A549 (cell line): ENCODE data around the gene RPP25L. TPM values are rescaled to one million over a fixed set of nuclear protein-coding genes. Genes with fewer than 3 reads are reported as not detected.

Experiments used
- ATAC-seq, 2 experiments: fragments of 200-7000 bp in 1 of 2; fragments of >200 bp in 1 of 2; cut with Nextera tagmentation in 1 of 2; cut with Tn5 transposase in 1 of 2; 3 replicates each; pipeline versions ENCODE4 v1.8.0 to v1.9.1; 2018 to 2020; ENCODE audit warnings: mild to moderate bottlenecking in 1 of 2, moderate library complexity in 1 of 2
- CTCF ChIA-PET: fragments of 300-600 bp; sonication (Branson Sonifier 250); formaldehyde crosslinking; extraction: SDS; loops from one replicate; lab custom pipeline; 2021; ENCODE audit warnings: antibody characterized with exemption, inconsistent platforms; lab: Yijun Ruan, JAX
- POLR2A ChIA-PET: fragments of 350-600 bp; formaldehyde crosslinking; extraction: SDS; loops from one replicate; lab custom pipeline; 2021; ENCODE audit warnings: antibody characterized with exemption, inconsistent platforms; lab: Yijun Ruan, JAX
- DNase-seq, 2 experiments: peaks; one replicate each; pipeline versions ENCODE4 v3.0.0 to v3.0.0-alpha.2; 2011 to 2016; ENCODE audit warnings: low read depth in 1 of 2, low spot score in 1 of 2
- FAIRE-seq: peaks from 2 replicates; lab custom pipeline; 2011; peaks lifted over from hg19 to GRCh38; lab: Jason Lieb, UNC
- H3K27ac ChIP-seq, 2 experiments: fragments of >200 bp; sonication (Bioruptor Twin); formaldehyde crosslinking; 3 replicates each; pipeline ENCODE4 v1.5.1; 2016 to 2017
- H3K4me1 ChIP-seq: fragments of >200 bp; sonication (Bioruptor Twin); formaldehyde crosslinking; 3 replicates; pipeline ENCODE4 v1.6.1; 2016
- H3K4me2 ChIP-seq: fragments of >200 bp; sonication (Bioruptor Twin); formaldehyde crosslinking; 3 replicates; pipeline ENCODE4 v1.6.1; 2016
- H3K4me3 ChIP-seq: fragments of >200 bp; sonication (Bioruptor Twin); formaldehyde crosslinking; 3 replicates; pipeline ENCODE4 v1.5.1; 2016
- H3K9me3 ChIP-seq: fragments of >200 bp; sonication (Bioruptor Twin); formaldehyde crosslinking; 3 replicates; pipeline ENCODE4 v1.6.1; 2016
- CBX8 ChIP-seq: fragments of 200-600 bp; sonication (generic); IDR thresholded peaks from 2 replicates; pipeline ENCODE4 v1.6.1; 2016
- CEBPB ChIP-seq, 2 experiments: fragments of >200 bp in 1 of 2; sonication (Bioruptor Twin) in 1 of 2; formaldehyde crosslinking in 1 of 2; IDR thresholded peaks; 2 replicates each; pipeline ENCODE4 v1.6.1; 2012 to 2016
- CTCF ChIP-seq: fragments of >200 bp; sonication (Bioruptor Twin); formaldehyde crosslinking; IDR thresholded peaks from 3 replicates; pipeline ENCODE4 v1.5.1; 2016
- EHMT2 ChIP-seq: fragments of 200-600 bp; sonication (generic); IDR thresholded peaks from 2 replicates; pipeline ENCODE4 v1.6.1; 2016; ENCODE audit warnings: antibody characterized with exemption, low read depth, mild to moderate bottlenecking, moderate library complexity
- ESRRA ChIP-seq: fragments of 150-350 bp; IDR thresholded peaks from 2 replicates; pipeline ENCODE4 v1.6.1; 2014; ENCODE audit warnings: mild to moderate bottlenecking, low read length, borderline replicate concordance
- HOXA7 ChIP-seq: fragments of 250-450 bp; sonication (Bioruptor Pico); IDR thresholded peaks from 2 replicates; pipeline ENCODE4 v1.5.0; 2020; ENCODE audit warnings: mild to moderate bottlenecking, moderate library complexity
- KDM1A ChIP-seq: fragments of 200-600 bp; sonication (generic); IDR thresholded peaks from 2 replicates; pipeline ENCODE4 v1.6.1; 2016; ENCODE audit warnings: low read depth, mild to moderate bottlenecking
- NR3C1 ChIP-seq: fragments of >200 bp; sonication (Bioruptor Twin); formaldehyde crosslinking; IDR thresholded peaks from 3 replicates; pipeline ENCODE4 v1.6.1; 2017
- POLR2AphosphoS2 ChIP-seq: conservative IDR thresholded peaks from 2 replicates; pipeline ENCODE4 v1.6.1; 2012; ENCODE audit warnings: low read length, improper control_type of control experiment, inconsistent platforms
- RAD21 ChIP-seq, 2 experiments: fragments of >200 bp in 1 of 2; sonication (Bioruptor Twin) in 1 of 2; formaldehyde crosslinking in 1 of 2; IDR thresholded peaks in 1 of 2; conservative IDR thresholded peaks in 1 of 2; 2 replicates in 1 of 2; 3 replicates in 1 of 2; pipeline ENCODE4 v1.6.1; 2012 to 2018; ENCODE audit warnings: inconsistent platforms in 1 of 2
- SREBF2 ChIP-seq: fragments of 450-650 bp; IDR thresholded peaks from 2 replicates; pipeline ENCODE4 v1.6.1; 2014; ENCODE audit warnings: mild to moderate bottlenecking, moderate library complexity
- WGBS: methylation state at CpG from one replicate; pipeline ENCODE4 v1.1.6; 2017; ENCODE audit errors: missing lambda C conversion rate; 5-methylcytosine and 5-hydroxymethylcytosine counted together
- polyA plus RNA-seq, 4 experiments: library from polyadenylated mRNA; depleted of rRNA in 3 of 4; stranded (reverse); fragments of >200 nt; fragmentation: RNase III in 1 of 4; extraction: RNeasy Plus Mini Kit Qiagen cat#74134 plus additional on column Dnase treatment in 1 of 4; gene quantifications; 2 replicates in 3 of 4; 3 replicates in 1 of 4; pipeline ENCODE4 v1.2.3, GENCODE V29; 2011 to 2017
- small RNA-seq, 6 experiments: library from RNA; depleted of rRNA; stranded (forward); fragments of <200 nt; gene quantifications; one replicate each; pipeline ENCODE3, GENCODE V24; 2012
- TF ChIP-seq, protein P1 (sequence below): fragments of 250-450 bp; sonication (Bioruptor Pico); IDR thresholded peaks from 2 replicates; pipeline ENCODE4 v1.5.0; 2020; ENCODE audit warnings: low read depth, mild to moderate bottlenecking, moderate library complexity

RPP25L gene
- polyA plus RNA-seq, 2 of the 4 experiments (the other 2 are of a cell fraction), result 40.8 to 41.7 TPM

GRCh38 chr9:34562135-34562745, 49.7 kb downstream of the RPP25L start:
- peaks cover 11% of the 10 kb centered on the region for H3K4me1 ChIP-seq

DNA sequence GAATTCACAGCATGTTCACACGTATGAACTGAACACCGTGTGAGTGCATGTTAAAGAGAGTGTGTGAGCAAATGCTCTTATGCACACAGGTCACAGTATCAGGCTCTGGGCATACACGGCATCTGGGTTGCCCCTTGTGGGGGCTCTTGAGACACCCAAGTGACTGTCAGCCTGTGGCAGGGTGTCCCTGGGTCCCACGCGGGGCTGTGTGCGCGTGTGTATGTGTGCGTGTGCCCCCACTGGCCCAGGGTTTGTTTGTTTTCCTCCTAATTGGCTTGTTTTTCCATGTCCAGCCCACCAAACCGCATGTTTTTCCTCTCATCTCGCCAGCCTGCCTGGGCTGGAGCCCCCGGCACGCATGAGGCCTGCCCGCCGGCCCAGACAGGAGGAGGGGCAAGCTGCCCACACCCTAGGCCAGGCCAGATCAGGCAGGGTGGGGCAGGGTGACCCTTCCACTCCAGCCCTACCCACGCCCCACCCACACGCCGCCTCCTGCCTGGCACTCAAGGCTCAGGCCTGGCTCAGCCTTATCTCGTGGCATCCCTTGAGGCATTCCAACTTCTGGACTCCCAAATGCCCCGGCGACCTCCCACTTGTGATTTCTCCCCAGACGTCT, 51.2 kb downstream of the RPP25L start:
- H3K27ac ChIP-seq, result no peak overlapping the region
- H3K4me2 ChIP-seq, result no peak overlapping the region
- FAIRE-seq, result no peak

More at GRCh38 chr9:34562135-34562745, 49.7 kb downstream of the RPP25L start:
- CTCF ChIA-PET, result interaction anchor here (1.0 to 4.5 kb wide), 8 partner anchors 9 to 56 kb away, joined by 3 to 31 read pairs (median 8); no protein-coding TSS in a partner anchor
- DNase-seq (peak in 1 of 2 experiments; percentile 23), ATAC-seq (no peak; a peak in 1 of 6 replicates)
- POLR2A ChIA-PET, result no interaction called here
- H3K9me3 ChIP-seq, result no peaks in the 10 kb centered on the region
- WGBS, result 70% methylated on average over 7 of the region's 7 CpGs
- H3K27ac ChIP-seq, result no peak overlapping the region
- no peak overlapping the region for H3K4me2 ChIP-seq
- peak in 1 of 2 experiments; percentile 38; a peak in 2 of 5 replicates for TF ChIP-seq RAD21 (conservative IDR thresholded peaks at IDR 0.05 in 1 of 2, IDR thresholded peaks at IDR 0.05 in 1 of 2)
- peak; percentile 51 for TF ChIP-seq CTCF
- no peak for TF ChIP-seq POLR2AphosphoS2
- TF ChIP-seq, all 56 proteins: peak for 2
- H3K4me3 ChIP-seq, result no peak overlapping the region
- FAIRE-seq, result no peak

More for the DNA sequence above, 51.2 kb downstream of the RPP25L start:
- ChIA-PET POLR2A (no interaction called here), CTCF (interaction anchor here (0.7 to 6.6 kb wide), 5 partner anchors 10 to 157 kb away, joined by 3 to 57 read pairs (median 7); no protein-coding TSS in a partner anchor)
- DNase-seq (no peak), ATAC-seq (peak in 1 of 2 experiments; percentile 15; a peak in 2 of 6 replicates)
- H3K4me1 ChIP-seq, result peaks cover 11% of the 10 kb centered on the region
- no peaks in the 10 kb centered on the region for H3K9me3 ChIP-seq
- TF ChIP-seq EHMT2, result no peak
- TF ChIP-seq KDM1A, result no peak
- no peak for TF ChIP-seq HOXA7 (CRISPR knock-in tag)
- TF ChIP-seq CBX8, result no peak
- TF ChIP-seq, protein P1, sequence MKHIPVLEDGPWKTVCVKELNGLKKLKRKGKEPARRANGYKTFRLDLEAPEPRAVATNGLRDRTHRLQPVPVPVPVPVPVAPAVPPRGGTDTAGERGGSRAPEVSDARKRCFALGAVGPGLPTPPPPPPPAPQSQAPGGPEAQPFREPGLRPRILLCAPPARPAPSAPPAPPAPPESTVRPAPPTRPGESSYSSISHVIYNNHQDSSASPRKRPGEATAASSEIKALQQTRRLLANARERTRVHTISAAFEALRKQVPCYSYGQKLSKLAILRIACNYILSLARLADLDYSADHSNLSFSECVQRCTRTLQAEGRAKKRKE (CRISPR knock-in tag), result no peak
- TF ChIP-seq SREBF2, result no peak
- no peak for TF ChIP-seq NR3C1
- TF ChIP-seq CEBPB (IDR thresholded peaks at IDR 0.05), result no peak
- TF ChIP-seq ESRRA, result no peak
- WGBS, result 87% methylated on average over 21 of the region's 21 CpGs
- H3K4me3 ChIP-seq, result no peak overlapping the region

Small RNAs within 50 kb of the gene (small RNA-seq; reads per million reads assigned to genes)
- 0 reads per million in 6 experiments for gene CCL27

Other genes starting within 250 kb of the RPP25L start
- gene MYORG, start 235.2 kb downstream of the RPP25L start, polyA plus RNA-seq (2011; rRNA removed), result 2.2 and 3.7 TPM in 2 replicates
- 3.3 to 4.2 TPM (median 4.1 TPM) in 3 replicates for gene MYORG, start 235.2 kb downstream of the RPP25L start, polyA plus RNA-seq (2017; fragmentation: RNase III; extraction: RNeasy Plus Mini Kit Qiagen cat#74134 plus additional on column Dnase treatment)
- gene FAM219A, start 153.5 kb downstream of the RPP25L start, polyA plus RNA-seq (2011; rRNA removed), result 8.1 and 10.4 TPM in 2 replicates
- 13.5 to 15.7 TPM (median 15.3 TPM) in 3 replicates for gene FAM219A, start 153.5 kb downstream of the RPP25L start, polyA plus RNA-seq (2017; fragmentation: RNase III; extraction: RNeasy Plus Mini Kit Qiagen cat#74134 plus additional on column Dnase treatment)
- gene DNAI1, start 153.3 kb downstream of the RPP25L start, polyA plus RNA-seq (2011; rRNA removed), result 0.16 and 0.27 TPM in 2 replicates
- 0.34 to 0.50 TPM (median 0.40 TPM) in 3 replicates for gene DNAI1, start 153.3 kb downstream of the RPP25L start, polyA plus RNA-seq (2017; fragmentation: RNase III; extraction: RNeasy Plus Mini Kit Qiagen cat#74134 plus additional on column Dnase treatment)
- 0.28 and 0.32 TPM in 2 replicates for gene ENHO, start 89.1 kb downstream of the RPP25L start, polyA plus RNA-seq (2011; rRNA removed)
- gene ENHO, start 89.1 kb downstream of the RPP25L start, polyA plus RNA-seq (2017; fragmentation: RNase III; extraction: RNeasy Plus Mini Kit Qiagen cat#74134 plus additional on column Dnase treatment), result 1.3 to 1.9 TPM (median 1.7 TPM) in 3 replicates
- not detected in 2 replicates for gene CNTFR, start 22.4 kb downstream of the RPP25L start, polyA plus RNA-seq (2011; rRNA removed)
- 0.04 to 0.09 TPM in 2 of 3 replicates, not detected in the other for gene CNTFR, start 22.4 kb downstream of the RPP25L start, polyA plus RNA-seq (2017; fragmentation: RNase III; extraction: RNeasy Plus Mini Kit Qiagen cat#74134 plus additional on column Dnase treatment)
- 64.8 and 74.3 TPM in 2 replicates for gene DCTN3, start 8.4 kb upstream of the RPP25L start, polyA plus RNA-seq (2011; rRNA removed)
- 92.9 to 97.4 TPM (median 96.3 TPM) in 3 replicates for gene DCTN3, start 8.4 kb upstream of the RPP25L start, polyA plus RNA-seq (2017; fragmentation: RNase III; extraction: RNeasy Plus Mini Kit Qiagen cat#74134 plus additional on column Dnase treatment)
- gene ARID3C, start 17.0 kb upstream of the RPP25L start, polyA plus RNA-seq (2011; rRNA removed), result 0.12 TPM in 1 of 2 replicates, not detected in the other
- gene ARID3C, start 17.0 kb upstream of the RPP25L start, polyA plus RNA-seq (2017; fragmentation: RNase III; extraction: RNeasy Plus Mini Kit Qiagen cat#74134 plus additional on column Dnase treatment), result 0.08 to 0.10 TPM (median 0.09 TPM) in 3 replicates
- 64.6 and 95.4 TPM in 2 replicates for gene SIGMAR1, start 25.7 kb upstream of the RPP25L start, polyA plus RNA-seq (2011; rRNA removed)
- 141 to 150 TPM (median 147 TPM) in 3 replicates for gene SIGMAR1, start 25.7 kb upstream of the RPP25L start, polyA plus RNA-seq (2017; fragmentation: RNase III; extraction: RNeasy Plus Mini Kit Qiagen cat#74134 plus additional on column Dnase treatment)
- gene GALT, start 34.6 kb upstream of the RPP25L start, polyA plus RNA-seq (2011; rRNA removed), result 19.0 and 24.4 TPM in 2 replicates
- 24.7 to 31.9 TPM (median 28.4 TPM) in 3 replicates for gene GALT, start 34.6 kb upstream of the RPP25L start, polyA plus RNA-seq (2017; fragmentation: RNase III; extraction: RNeasy Plus Mini Kit Qiagen cat#74134 plus additional on column Dnase treatment)
- 5.6 and 8.1 TPM in 2 replicates for gene IL11RA, start 40.1 kb upstream of the RPP25L start, polyA plus RNA-seq (2011; rRNA removed)
- 5.1 to 7.8 TPM (median 6.8 TPM) in 3 replicates for gene IL11RA, start 40.1 kb upstream of the RPP25L start, polyA plus RNA-seq (2017; fragmentation: RNase III; extraction: RNeasy Plus Mini Kit Qiagen cat#74134 plus additional on column Dnase treatment)
- gene CCL27, start 50.6 kb upstream of the RPP25L start, polyA plus RNA-seq (2011; rRNA removed), result 0.26 and 0.27 TPM in 2 replicates
- 0.16 to 0.26 TPM (median 0.22 TPM) in 3 replicates for gene CCL27, start 50.6 kb upstream of the RPP25L start, polyA plus RNA-seq (2017; fragmentation: RNase III; extraction: RNeasy Plus Mini Kit Qiagen cat#74134 plus additional on column Dnase treatment)
- not detected in 2 replicates for gene CCL19, start 79.2 kb upstream of the RPP25L start, polyA plus RNA-seq (2011; rRNA removed)
- gene CCL19, start 79.2 kb upstream of the RPP25L start, polyA plus RNA-seq (2017; fragmentation: RNase III; extraction: RNeasy Plus Mini Kit Qiagen cat#74134 plus additional on column Dnase treatment), result not detected in 3 replicates
- gene CCL21, start 98.0 kb upstream of the RPP25L start, polyA plus RNA-seq (2011; rRNA removed), result not detected in 2 replicates
- not detected in 3 replicates for gene CCL21, start 98.0 kb upstream of the RPP25L start, polyA plus RNA-seq (2017; fragmentation: RNase III; extraction: RNeasy Plus Mini Kit Qiagen cat#74134 plus additional on column Dnase treatment)